OCI-LY7 (cell line): Measurements from ENCODE around the gene CYP19A1.

ENCODE experiments used
- CTCF ChIP-seq: fragments of 200-600 bp; sonication (generic); conservative IDR thresholded peaks from 2 replicates; pipeline ENCODE4 v1.5.1; 2014; ENCODE audit warnings: mild to moderate bottlenecking, antibody characterized with exemption, low read length, moderate library complexity, mixed read lengths
- EZH2phosphoT487 ChIP-seq: fragments of 200-600 bp; sonication (generic); IDR thresholded peaks from 2 replicates; pipeline ENCODE4 v1.6.1; 2018; ENCODE audit warnings: low read depth, borderline replicate concordance, mild to moderate bottlenecking, mixed run types, antibody characterized with exemption, low read length, moderate library complexity, mixed read lengths

GRCh38 chr15:51263116-51263515 is 75.3 kb downstream of the CYP19A1 start:
- no peak for TF ChIP-seq CTCF
- no peak for TF ChIP-seq EZH2phosphoT487
